Mesodermal cell (in vitro differentiated cells): ENCODE measurements around the gene SLC39A10.
"Not testable (repeated sequence)": the region's sequence is repeated elsewhere in the genome, so short reads cannot be mapped to it uniquely, and the experiment has no call there.

Source experiments
- H3K27ac ChIP-seq: 2 replicates; pipeline ENCODE4 v1.7.0; 2013; ENCODE audit warnings: mild to moderate bottlenecking, low read depth, low read length, moderate library complexity; ENCODE audit not compliant: severe bottlenecking
- H3K36me3 ChIP-seq: 2 replicates; pipeline ENCODE4 v1.7.1; 2013; ENCODE audit warnings: mild to moderate bottlenecking, low read length, moderate library complexity; ENCODE audit not compliant: control insufficient read depth, insufficient read depth
- H3K4me1 ChIP-seq: one replicate; pipeline ENCODE4 v1.7.1; 2013; ENCODE audit warnings: mild to moderate bottlenecking, low read length; ENCODE audit not compliant: insufficient read depth, control insufficient read depth, poor library complexity, severe bottlenecking
- H3K4me3 ChIP-seq: 2 replicates; pipeline ENCODE4 v1.7.0; 2013; ENCODE audit warnings: low read length, control low read depth, mild to moderate bottlenecking; ENCODE audit not compliant: insufficient read depth, poor library complexity, severe bottlenecking; ENCODE audit errors: extremely low read depth
- H3K9me3 ChIP-seq: 2 replicates; pipeline ENCODE4 v1.7.1; 2013; ENCODE audit warnings: mild to moderate bottlenecking, low read length, moderate library complexity; ENCODE audit not compliant: control insufficient read depth
- WGBS, 2 experiments: methylation state at CpG; one replicate each; pipeline ENCODE4 v1.1.5; 2013; ENCODE audit warnings: missing lambda C conversion rate in 2 of 2; ENCODE audit not compliant: insufficient coverage in 2 of 2; 5-methylcytosine and 5-hydroxymethylcytosine counted together

Gene SLC39A10

GRCh38 chr2:195659114-195659513 lies 2.1 kb downstream of the SLC39A10 start:
- H3K9me3 ChIP-seq = no peaks in the 10 kb centered on the region
- no CpG with 5 or more reads among the region's 5 CpGs for WGBS, 2 experiments
- peak overlapping the region; percentile 77 for H3K4me3 ChIP-seq
- H3K4me1 ChIP-seq = peaks cover 3% of the 10 kb centered on the region
- no peaks in the 10 kb centered on the region for H3K36me3 ChIP-seq
- H3K27ac ChIP-seq = no peak overlapping the region

GRCh38 chr2:195659982-195660890 lies 3.2 kb downstream of the SLC39A10 start:
- no peaks in the 10 kb centered on the region for H3K9me3 ChIP-seq
- H3K4me1 ChIP-seq = peaks cover 3% of the 10 kb centered on the region
- 33% methylated on average over 1 of the region's 6 CpGs; no CpG with 5 or more reads in 1 of the 2 experiments for WGBS, 2 experiments
- H3K4me3 ChIP-seq = peak overlapping the region; percentile 77
- no peak overlapping the region for H3K27ac ChIP-seq
- H3K36me3 ChIP-seq = no peaks in the 10 kb centered on the region

- no peak overlapping the region for H3K27ac ChIP-seq
- H3K4me3 ChIP-seq = no peak overlapping the region
- H3K9me3 ChIP-seq = no peaks in the 10 kb centered on the region
- H3K4me1 ChIP-seq = no peaks in the 10 kb centered on the region
- 0% methylated on average over 1 of the region's 3 CpGs for WGBS, 2 experiments
- H3K36me3 ChIP-seq = no peaks in the 10 kb centered on the region
These were observed 5.1 kb downstream of the SLC39A10 start for GRCh38 chr2:195662138-195662537.

- WGBS, 2 experiments = 93% methylated on average over 3 of the region's 3 CpGs; no CpG with 5 or more reads in 1 of the 2 experiments
- Histone ChIP-seq H3K27ac (no peak overlapping the region), H3K36me3 (no peaks in the 10 kb centered on the region), H3K4me3 (no peak overlapping the region), H3K4me1 (no peaks in the 10 kb centered on the region), H3K9me3 (no peaks in the 10 kb centered on the region)
These were observed 6.0 kb downstream of the SLC39A10 start for GRCh38 chr2:195663007-195663406.

- 100% methylated on average over 1 of the region's 1 CpG; no CpG with 5 or more reads in 1 of the 2 experiments for WGBS, 2 experiments
- H3K4me1 ChIP-seq = no peaks in the 10 kb centered on the region
- H3K4me3 ChIP-seq = no peak overlapping the region
- no peak overlapping the region for H3K27ac ChIP-seq
- no peaks in the 10 kb centered on the region for H3K9me3 ChIP-seq
- no peaks in the 10 kb centered on the region for H3K36me3 ChIP-seq
These were observed 7.5 kb downstream of the SLC39A10 start for GRCh38 chr2:195664528-195664927.

- not testable (repeated sequence) for H3K36me3 ChIP-seq, H3K4me1 ChIP-seq, H3K27ac ChIP-seq, H3K4me3 ChIP-seq, H3K9me3 ChIP-seq
- 100% methylated on average over 2 of the region's 4 CpGs; no CpG with 5 or more reads in 1 of the 2 experiments for whole genome bisulfite sequencing, 2 experiments
These were observed 8.1 kb downstream of the SLC39A10 start for GRCh38 chr2:195665153-195665552.

- no peak overlapping the region for H3K27ac ChIP-seq
- H3K4me1 ChIP-seq = peaks cover 3% of the 10 kb centered on the region
- WGBS, 2 experiments = 84 to 97% methylated on average over 2 to 3 of the region's 3 CpGs
- H3K36me3 ChIP-seq = no peaks in the 10 kb centered on the region
- H3K4me3 ChIP-seq = no peak overlapping the region
- no peaks in the 10 kb centered on the region for H3K9me3 ChIP-seq
These were observed 9.2 kb downstream of the SLC39A10 start for GRCh38 chr2:195666113-195666712.

- H3K4me3 ChIP-seq = no peak overlapping the region
- H3K9me3 ChIP-seq = no peaks in the 10 kb centered on the region
- H3K27ac ChIP-seq = no peak overlapping the region
- H3K36me3 ChIP-seq = peaks cover 9% of the 10 kb centered on the region
- peaks cover 6% of the 10 kb centered on the region for H3K4me1 ChIP-seq
These were observed 10.9 kb downstream of the SLC39A10 start for GRCh38 chr2:195667974-195668373.

GRCh38 chr2:195670191-195670590 lies 13.2 kb downstream of the SLC39A10 start:
- Histone ChIP-seq H3K9me3 (no peaks in the 10 kb centered on the region), H3K4me1 (peaks cover 6% of the 10 kb centered on the region), H3K27ac (no peak overlapping the region), H3K36me3 (peaks cover 14% of the 10 kb centered on the region), H3K4me3 (no peak overlapping the region)

- Histone ChIP-seq H3K9me3 (no peaks in the 10 kb centered on the region), H3K36me3 (peaks cover 14% of the 10 kb centered on the region), H3K4me1 (peaks cover 6% of the 10 kb centered on the region), H3K27ac (no peak overlapping the region), H3K4me3 (no peak overlapping the region)
- WGBS, 2 experiments = no CpG with 5 or more reads among the region's 4 CpGs
These were observed 14.5 kb downstream of the SLC39A10 start for GRCh38 chr2:195671563-195671962.

- no peaks in the 10 kb centered on the region for H3K9me3 ChIP-seq
- H3K36me3 ChIP-seq = peaks cover 19% of the 10 kb centered on the region
- WGBS, 2 experiments = no CpG with 5 or more reads among the region's 4 CpGs
- no peak overlapping the region for H3K27ac ChIP-seq
- H3K4me1 ChIP-seq = peaks cover 6% of the 10 kb centered on the region
- H3K4me3 ChIP-seq = no peak overlapping the region
These were observed 15.6 kb downstream of the SLC39A10 start for GRCh38 chr2:195672674-195673073.
